SK-N-SH (cell line): ENCODE data around the gene RIMS1.

Experiments
- CHD2 ChIP-seq: fragments of 150-350 bp; IDR thresholded peaks from 2 replicates; pipeline ENCODE4 v1.6.1; 2018; ENCODE audit warnings: low read length; ENCODE audit not compliant: partially characterized antibody
- CTCF ChIP-seq: fragments of 200-600 bp; sonication (generic); IDR thresholded peaks from 2 replicates; pipeline ENCODE4 v1.6.1; 2017; ENCODE audit warnings: antibody characterized with exemption, mild to moderate bottlenecking, moderate library complexity
- ELF1 ChIP-seq: IDR thresholded peaks from 2 replicates; pipeline ENCODE4 v1.4.0; 2012
- FOXJ3 ChIP-seq: sonication (generic); formaldehyde crosslinking; IDR thresholded peaks from 2 replicates; pipeline ENCODE4 v1.5.1; 2020; ENCODE audit warnings: mild to moderate bottlenecking, missing genetic modification reagents
- FOXM1 ChIP-seq: IDR thresholded peaks from 2 replicates; pipeline ENCODE4 v1.4.0; 2012; ENCODE audit warnings: low read depth, mild to moderate bottlenecking
- REST ChIP-seq: IDR thresholded peaks from 2 replicates; pipeline ENCODE4 v1.6.1; 2012; ENCODE audit warnings: mild to moderate bottlenecking, low read depth, low read length, moderate library complexity
- RFX5 ChIP-seq: IDR thresholded peaks from 2 replicates; pipeline ENCODE4 v1.6.1; 2012; ENCODE audit warnings: mild to moderate bottlenecking, improper control_type of control experiment, low read length
- SIN3A ChIP-seq: IDR thresholded peaks from 2 replicates; pipeline ENCODE4 v1.6.1; 2012; ENCODE audit warnings: low read depth, mild to moderate bottlenecking, low read length, moderate library complexity, borderline replicate concordance
- SMC3 ChIP-seq: IDR thresholded peaks from 2 replicates; pipeline ENCODE4 v1.6.1; 2012; ENCODE audit warnings: low read depth, low read length, improper control_type of control experiment
- USF1 ChIP-seq: IDR thresholded peaks from 2 replicates; pipeline ENCODE4 v1.4.0; 2012; ENCODE audit warnings: low read depth, borderline replicate concordance
- USF2 ChIP-seq: fragments of 150-350 bp; IDR thresholded peaks from 2 replicates; pipeline ENCODE4 v1.6.1; 2017; ENCODE audit warnings: antibody characterized with exemption, low read length, low read depth, borderline replicate concordance
- YY1 ChIP-seq: IDR thresholded peaks from 2 replicates; pipeline ENCODE4 v1.4.0; 2012; ENCODE audit warnings: low read depth, mild to moderate bottlenecking

GRCh38 chr6:72328775-72329174 is 442.4 kb downstream of the RIMS1 start:
- no peak for TF ChIP-seq USF2
- TF ChIP-seq SMC3: no peak
- no peak for TF ChIP-seq SIN3A
- no peak for TF ChIP-seq CTCF
- TF ChIP-seq YY1: no peak
- TF ChIP-seq USF1: no peak
- no peak for TF ChIP-seq FOXM1
- no peak for TF ChIP-seq ELF1
- no peak for TF ChIP-seq CHD2
- no peak for TF ChIP-seq REST
- no peak for TF ChIP-seq FOXJ3 (CRISPR knock-in tag)
- no peak for TF ChIP-seq RFX5
